ENCODE measurements around the gene C14orf180.

The C14orf180 gene

DNA sequence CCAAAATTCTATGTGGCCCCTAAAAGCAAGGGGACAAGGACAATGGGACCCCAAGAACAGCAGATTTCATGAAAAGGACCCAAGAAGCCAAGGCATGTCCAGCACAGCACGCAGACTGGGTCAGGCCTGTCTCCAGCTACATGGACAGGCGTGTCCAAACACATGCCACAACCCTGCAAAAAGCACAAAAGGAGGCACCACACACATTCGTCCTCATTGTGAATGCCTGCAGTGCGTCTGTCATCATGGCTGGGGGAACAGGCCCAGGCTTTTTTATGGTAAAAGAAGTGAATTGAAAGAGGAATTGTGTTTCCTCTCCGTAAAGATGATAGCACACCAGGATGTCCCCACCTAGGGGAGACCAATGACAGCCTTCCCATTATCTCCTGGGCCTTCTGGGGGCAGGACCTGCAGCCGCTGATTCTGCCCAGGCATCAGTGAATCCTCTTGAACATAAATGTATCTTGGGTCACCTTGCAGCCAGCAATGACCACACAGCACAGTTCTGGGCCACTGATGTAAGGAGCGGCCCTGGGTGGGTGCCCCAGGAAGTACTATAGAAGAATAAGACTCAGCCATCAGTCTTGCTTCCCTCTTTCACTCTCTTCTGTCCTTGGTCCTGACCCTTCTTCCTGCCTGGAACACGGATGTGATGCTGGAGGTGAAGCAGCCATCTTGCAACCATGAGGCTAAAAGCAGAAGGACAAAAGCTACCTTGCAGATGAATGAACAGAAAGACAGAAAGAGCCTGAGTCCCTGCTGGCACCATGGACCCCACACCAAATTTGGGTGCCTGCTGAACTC, 29.8 kb upstream of the C14orf180 start:
- no peak for DNase-seq (ENCODE audit: low read depth in 2 of 2, low spot score in 1 of 2)

- DNase-seq (ENCODE audit: low read depth in 2 of 2, low spot score in 1 of 2), result no peak
These were observed 29.2 kb upstream of the C14orf180 start for GRCh38 chr14:104550340-104550860.

- DNase-seq (ENCODE audit: low read depth in 2 of 2, low spot score in 1 of 2), result no peak
These were observed 28.5 kb upstream of the C14orf180 start for GRCh38 chr14:104550861-104551728.

- no peak for DNase-seq (ENCODE audit: low read depth in 2 of 2, low spot score in 1 of 2)
These were observed 27.5 kb upstream of the C14orf180 start for GRCh38 chr14:104551851-104552737.

GRCh38 chr14:104552738-104553125, 26.8 kb upstream of the C14orf180 start:
- no peak for DNase-seq (ENCODE audit: low read depth in 2 of 2, low spot score in 1 of 2)

DNA sequence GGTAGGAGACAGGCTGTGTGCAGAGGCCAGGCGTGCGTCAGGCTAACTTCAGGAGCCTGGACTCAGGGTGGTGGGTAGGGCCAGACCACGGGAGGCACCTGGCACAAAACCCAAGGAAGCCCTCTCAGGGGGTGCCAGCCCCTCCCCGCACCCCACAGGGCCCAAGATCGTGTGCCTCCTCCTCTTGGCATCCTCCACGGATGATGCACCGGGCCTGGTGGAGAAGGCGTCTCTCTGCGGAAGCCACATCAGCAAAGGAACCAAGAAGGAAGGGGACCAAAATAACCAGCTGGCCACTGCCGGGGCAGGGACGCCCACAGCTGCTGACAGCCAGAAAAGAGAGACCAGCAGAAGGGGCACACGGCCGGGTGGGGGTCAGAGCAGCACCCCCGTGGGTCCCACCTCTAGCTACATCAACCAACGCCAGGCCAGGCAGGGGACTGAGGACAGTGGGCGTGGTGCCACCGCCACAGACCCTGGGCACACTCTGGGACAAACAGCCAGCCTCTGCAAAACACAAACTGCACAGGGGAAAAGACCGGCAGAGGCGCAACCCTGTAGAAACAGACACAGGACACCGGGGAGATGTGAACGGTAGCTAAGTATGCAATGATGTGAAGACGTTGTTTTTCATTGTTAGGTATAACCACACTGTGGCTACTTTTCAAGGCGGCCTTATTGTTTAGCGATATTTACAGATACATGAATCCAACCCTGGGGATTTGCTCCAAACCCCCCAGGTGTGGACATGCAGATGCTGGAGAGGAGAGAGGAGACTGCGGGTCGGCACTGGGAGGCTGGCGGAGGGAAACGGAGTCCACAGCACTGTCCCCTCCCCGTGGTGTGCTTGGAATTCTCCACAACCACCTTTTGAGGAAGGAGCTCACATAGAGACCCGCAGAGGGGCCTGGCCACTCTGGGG, 26.1 kb upstream of the C14orf180 start:
- no peak for DNase-seq (ENCODE audit: low read depth in 2 of 2, low spot score in 1 of 2)

DNA sequence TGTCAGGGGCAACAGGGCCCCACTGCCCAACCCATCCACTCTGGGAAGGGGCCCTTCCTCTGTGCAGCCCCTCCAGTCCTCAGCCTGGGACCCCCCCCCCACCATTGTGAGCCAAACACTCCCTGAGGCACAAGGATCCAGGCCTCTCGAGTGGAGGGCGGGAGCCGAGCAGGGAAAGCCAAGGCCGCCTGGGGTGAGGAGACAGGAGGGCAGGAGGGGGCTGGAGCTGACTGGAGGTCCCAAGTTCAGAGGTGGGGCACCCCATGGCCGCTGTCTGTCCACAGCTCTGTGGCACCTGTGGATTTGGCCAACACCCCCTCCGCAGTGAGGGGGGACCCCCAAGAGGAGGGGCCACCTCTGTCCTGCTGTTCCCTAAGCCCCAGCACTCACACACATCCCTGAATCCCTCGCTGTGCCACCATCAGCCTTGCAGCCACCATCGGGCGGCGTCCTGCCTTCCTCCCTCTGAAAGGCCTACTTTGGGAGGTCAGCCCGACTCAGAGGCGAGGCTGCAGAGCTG, 25.4 kb upstream of the C14orf180 start:
- no peak for DNase-seq (ENCODE audit: low read depth in 2 of 2, low spot score in 1 of 2)

DNA sequence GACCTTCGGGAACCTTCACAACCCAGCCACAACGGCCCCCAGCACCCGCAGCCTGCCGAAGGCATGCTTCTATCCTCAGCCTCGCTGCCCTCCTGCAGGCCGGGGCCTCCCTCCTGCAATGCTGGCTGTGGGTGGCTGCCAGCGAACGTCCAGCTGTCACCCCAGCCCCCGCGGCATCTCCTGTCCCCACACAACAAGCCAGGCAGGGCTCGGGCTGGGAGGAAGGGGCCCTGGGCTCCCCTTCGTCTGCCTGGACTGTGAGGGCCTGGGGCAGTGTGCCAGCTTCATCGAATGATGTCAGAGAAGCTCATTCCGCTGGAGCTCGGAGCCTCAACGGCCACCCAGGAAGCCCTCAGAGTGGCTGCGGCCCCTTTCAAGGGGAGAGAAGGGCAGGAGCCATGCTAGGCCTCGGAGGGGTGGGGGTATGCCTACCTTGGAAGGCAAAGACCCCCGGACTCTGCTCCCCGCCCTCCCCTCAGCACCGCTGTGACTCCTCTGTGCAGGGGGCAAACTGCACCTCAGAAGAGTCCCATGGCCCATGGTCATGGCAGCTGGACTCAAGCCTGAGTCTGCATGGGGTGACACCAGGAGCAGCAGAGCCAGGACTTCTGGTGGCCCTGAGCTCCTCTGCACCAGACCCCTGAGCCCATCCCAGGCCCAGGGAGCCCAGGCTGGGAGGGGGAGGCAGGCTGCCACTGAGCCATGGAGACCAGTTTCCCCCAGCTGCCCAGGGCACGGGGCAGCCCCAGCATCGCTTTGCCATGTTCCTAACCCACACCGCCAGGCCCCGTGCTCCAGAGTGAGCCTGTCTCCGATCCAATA, 24.7 kb upstream of the C14orf180 start:
- DNase-seq (ENCODE audit: low read depth in 2 of 2, low spot score in 1 of 2), result no peak

DNA sequence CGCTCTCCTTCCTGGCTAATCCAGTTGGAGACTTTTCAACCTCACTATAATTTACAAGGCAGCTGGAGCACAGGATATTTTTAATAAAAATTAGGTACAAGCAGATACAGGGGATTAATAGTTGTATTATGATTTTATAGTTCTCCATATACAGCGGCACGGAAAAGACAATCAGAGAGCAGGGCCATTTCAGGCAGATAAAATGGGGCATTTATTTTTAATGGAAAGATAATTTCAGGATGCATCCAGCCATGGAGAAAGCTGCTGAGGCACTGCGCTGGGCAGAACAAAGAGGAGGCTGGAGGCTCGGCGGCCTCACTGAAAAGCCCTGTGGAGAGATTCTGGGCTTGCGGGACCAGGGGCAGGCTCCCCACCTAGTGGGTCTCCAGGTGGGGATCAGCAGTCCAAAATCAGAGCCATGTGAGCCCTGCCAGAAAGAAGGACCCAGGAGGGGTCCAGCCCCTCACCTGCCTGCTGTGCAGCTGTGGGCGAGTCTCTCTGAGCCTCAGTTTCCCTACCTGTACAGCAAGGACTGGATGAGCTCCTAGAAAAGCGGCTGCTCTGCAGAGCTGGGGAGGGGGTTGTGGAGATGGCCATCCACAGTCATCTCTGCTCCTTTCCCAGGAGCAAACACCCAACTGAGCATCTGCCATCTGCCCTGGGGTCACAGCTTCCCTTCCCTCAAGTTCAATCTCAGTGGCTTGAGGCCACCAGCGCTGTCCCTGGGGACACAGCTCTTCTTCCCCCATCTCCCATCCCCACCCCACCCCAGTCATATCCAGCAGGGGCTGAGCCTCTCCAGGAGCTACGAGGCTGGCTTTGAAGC, 23.9 kb upstream of the C14orf180 start:
- no peak for DNase-seq (ENCODE audit: low read depth in 2 of 2, low spot score in 1 of 2)

- DNase-seq (ENCODE audit: low read depth in 2 of 2, low spot score in 1 of 2), result no peak
These were observed 23.1 kb upstream of the C14orf180 start for GRCh38 chr14:104556256-104557021.

GRCh38 chr14:104557086-104557485, 22.5 kb upstream of the C14orf180 start:
- DNase-seq (ENCODE audit: low read depth in 2 of 2, low spot score in 1 of 2), result no peak

GRCh38 chr14:104557766-104558165, 21.8 kb upstream of the C14orf180 start:
- no peak for DNase-seq (ENCODE audit: low read depth in 2 of 2, low spot score in 1 of 2)

DNA sequence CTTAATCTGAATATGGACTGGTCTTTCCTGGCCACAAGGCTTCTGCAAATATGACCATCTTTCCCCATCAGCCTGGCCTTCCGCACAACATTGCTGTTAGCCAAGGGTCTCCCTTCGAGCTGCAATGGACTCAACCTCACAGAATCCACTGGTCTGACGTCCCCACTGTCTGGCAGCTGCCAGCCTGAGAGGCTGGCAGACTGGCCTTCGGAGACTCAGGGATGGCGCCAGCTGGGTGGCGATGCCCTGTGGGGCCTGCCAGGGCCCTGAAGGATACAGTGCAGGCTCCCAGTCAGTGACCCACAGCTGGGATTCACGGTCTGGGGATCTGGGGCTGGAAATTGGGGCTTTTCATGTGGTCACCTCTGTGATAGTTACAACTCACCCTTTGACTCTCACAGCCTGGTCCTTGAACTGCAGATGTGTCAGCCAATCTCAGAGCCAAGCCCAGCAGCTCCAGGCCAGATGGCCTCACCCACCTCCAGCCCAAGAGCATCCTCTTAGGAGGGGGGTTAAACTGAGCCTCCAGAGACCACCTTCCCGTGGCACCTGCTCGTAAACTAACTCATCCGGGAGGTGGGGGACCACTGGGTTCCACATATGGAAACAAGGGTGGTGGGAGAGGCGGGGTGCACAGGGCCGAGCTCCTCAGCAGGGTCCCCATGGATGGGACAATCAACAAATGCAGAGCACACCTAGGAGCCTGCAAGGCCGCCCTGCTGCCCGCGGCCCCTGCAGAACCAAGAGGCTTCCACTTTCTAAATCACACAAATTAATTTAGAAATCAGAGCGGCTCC, 21.1 kb upstream of the C14orf180 start:
- DNase-seq (ENCODE audit: low read depth in 2 of 2, low spot score in 1 of 2), result no peak

DNA sequence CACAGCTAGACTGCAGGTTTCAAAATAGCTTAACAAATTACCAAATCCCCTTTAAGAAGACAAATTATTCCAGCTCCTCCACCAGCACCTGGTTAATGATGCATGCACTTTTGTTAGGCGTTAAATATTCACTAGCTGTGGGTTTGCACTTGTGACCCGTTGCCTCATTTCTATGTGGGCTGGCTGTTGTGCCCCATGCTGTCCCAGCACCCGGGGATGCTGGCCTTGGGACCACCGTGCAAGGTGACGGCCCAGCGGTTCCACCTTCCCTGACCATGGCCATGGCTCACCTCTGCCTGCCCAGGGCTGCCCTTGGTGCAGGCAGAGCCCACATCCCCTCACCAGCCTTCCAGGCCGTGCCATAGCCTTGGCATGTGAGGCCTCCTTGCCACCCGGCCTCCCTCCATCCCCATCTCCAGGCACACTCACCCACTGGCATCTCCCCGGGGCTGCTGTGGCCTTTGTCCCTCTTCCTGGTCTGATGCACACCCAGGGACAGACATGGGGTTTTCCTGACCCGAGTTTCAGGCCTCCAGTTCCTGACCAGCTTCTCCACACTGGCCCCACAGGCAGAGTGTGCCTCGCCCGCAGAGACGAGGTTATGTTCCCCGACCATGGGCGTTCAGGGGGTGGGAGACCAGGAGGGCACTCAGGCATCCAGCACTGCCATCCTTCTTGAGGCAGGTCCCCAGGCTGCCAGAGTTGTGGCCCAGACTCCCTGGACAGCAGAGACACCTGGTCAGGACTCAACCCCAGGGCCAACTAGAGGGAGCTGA, 20.3 kb upstream of the C14orf180 start:
- no peak for DNase-seq (ENCODE audit: low read depth in 2 of 2, low spot score in 1 of 2)

DNA sequence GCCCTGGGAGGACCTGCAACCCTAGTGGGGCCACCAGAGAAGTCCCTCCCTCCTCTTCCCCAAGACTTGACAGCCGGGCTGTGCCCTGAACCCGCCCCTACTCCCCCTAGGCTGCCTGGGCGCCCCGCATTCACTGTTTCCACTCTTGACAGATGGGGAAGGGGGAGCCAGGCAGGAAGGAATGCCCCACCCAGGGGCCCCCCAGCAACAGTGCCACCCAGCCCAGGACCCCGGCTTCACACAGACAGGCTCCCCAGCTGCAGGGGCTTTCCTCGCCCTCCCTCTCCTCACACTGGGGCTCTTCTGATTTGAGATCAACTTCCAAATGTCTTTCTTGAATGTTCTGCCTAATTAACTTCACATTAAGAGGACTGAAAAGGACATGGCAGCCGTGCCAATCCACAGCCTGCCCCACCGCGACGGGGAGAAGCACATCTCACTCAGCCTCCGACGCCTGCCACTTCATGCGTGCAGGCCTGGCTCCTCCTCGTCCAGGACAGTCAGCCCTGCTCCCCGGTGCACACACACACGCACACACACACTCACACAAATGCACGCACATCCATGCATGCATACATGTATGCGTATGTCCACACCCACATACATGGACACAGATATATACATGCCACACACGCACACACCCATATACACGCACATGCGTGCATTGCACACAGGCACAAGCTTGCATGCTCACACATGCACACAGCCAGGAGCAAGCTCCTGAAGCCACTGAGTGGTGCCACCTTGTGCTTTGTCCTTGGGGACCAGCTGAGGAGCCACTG, 19.6 kb upstream of the C14orf180 start:
- no peak for DNase-seq (ENCODE audit: low read depth in 2 of 2, low spot score in 1 of 2)

All from stimulated activated CD8-positive, alpha-beta memory T cell treated with anti-CD3 and anti-CD28 coated beads, Interleukin-4, amount 100 ng/mL, for 1 hour (primary cell).